Suprapubic skin (tissue), 4 donors: ENCODE data around the gene HOXD12.

Experiments used
- CTCF ChIP-seq, 2 donors: fragments of 200-600 bp in 1 of 2; fragments of 450-650 bp in 1 of 2; sonication (generic) in 1 of 2; IDR thresholded peaks; one replicate each; pipeline ENCODE4 v1.5.1; 2016 to 2019; ENCODE audit warnings: antibody characterized with exemption in 2 of 2, mild to moderate bottlenecking in 1 of 2, moderate library complexity in 1 of 2
- EP300 ChIP-seq: sonication (generic); formaldehyde crosslinking; IDR thresholded peaks from one replicate; pipeline ENCODE4 v1.6.1; 2017; ENCODE audit warnings: antibody characterized with exemption
- POLR2A ChIP-seq, 2 donors: fragments of 450-650 bp; IDR thresholded peaks; one replicate each; pipeline ENCODE4 v1.6.1; 2017; ENCODE audit warnings: antibody characterized with exemption in 2 of 2, mild to moderate bottlenecking in 2 of 2, moderate library complexity in 2 of 2
- POLR2AphosphoS5 ChIP-seq, 3 donors: sonication (generic); formaldehyde crosslinking; IDR thresholded peaks; one replicate each; pipeline ENCODE4 v1.6.1; 2017; ENCODE audit warnings: antibody characterized with exemption in 3 of 3

GRCh38 chr2:176091329-176092258 lies 8.0 kb upstream of the HOXD12 start:
- no peak for TF ChIP-seq CTCF (IDR thresholded peaks at IDR 0.05)
- no peak for TF ChIP-seq EP300
- TF ChIP-seq POLR2AphosphoS5 (IDR thresholded peaks at IDR 0.05): no peak
- no peak for TF ChIP-seq POLR2A (IDR thresholded peaks at IDR 0.05)
